ENCODE data around the gene ACTN1.
A peak's percentile ranks its signal among the peaks of the same experiment; 100 is the strongest.
"Not testable (repeated sequence)": the region's sequence is repeated elsewhere in the genome, so short reads cannot be mapped to it uniquely, and the experiment has no call there.

ACTN1 gene

GRCh38 chr14:68853749-68854148 is 125.4 kb downstream of the ACTN1 start:
- no peak for FAIRE-seq

GRCh38 chr14:68852493-68852892 is 126.6 kb downstream of the ACTN1 start:
- not testable (repeated sequence) for FAIRE-seq

- no peak for FAIRE-seq
These were observed 128.0 kb downstream of the ACTN1 start for GRCh38 chr14:68851078-68851477.

- FAIRE-seq = no peak
These were observed 129.7 kb downstream of the ACTN1 start for GRCh38 chr14:68849416-68849815.

- FAIRE-seq = no peak
These were observed 130.8 kb downstream of the ACTN1 start for GRCh38 chr14:68848253-68848652.

GRCh38 chr14:68847640-68848039 is 131.5 kb downstream of the ACTN1 start:
- not testable (repeated sequence) for FAIRE-seq

GRCh38 chr14:68846466-68846865 is 132.6 kb downstream of the ACTN1 start:
- no peak for FAIRE-seq

GRCh38 chr14:68844210-68844545 is 134.9 kb downstream of the ACTN1 start:
- FAIRE-seq = no peak

GRCh38 chr14:68843471-68844209 is 135.5 kb downstream of the ACTN1 start:
- peak; percentile 89 for FAIRE-seq

GRCh38 chr14:68842298-68842697 is 136.8 kb downstream of the ACTN1 start:
- no peak for FAIRE-seq

- no peak for FAIRE-seq
These were observed 137.9 kb downstream of the ACTN1 start for GRCh38 chr14:68841016-68841809.

GRCh38 chr14:68840454-68840853 is 138.6 kb downstream of the ACTN1 start:
- FAIRE-seq = no peak

GRCh38 chr14:68836082-68836481 is 143.0 kb downstream of the ACTN1 start:
- FAIRE-seq = no peak

- no peak for FAIRE-seq
These were observed 144.3 kb downstream of the ACTN1 start for GRCh38 chr14:68834816-68835215.

GRCh38 chr14:68828698-68829097 is 150.4 kb downstream of the ACTN1 start:
- no peak for FAIRE-seq

- no peak for FAIRE-seq
These were observed 153.4 kb downstream of the ACTN1 start for GRCh38 chr14:68825729-68826128.

GRCh38 chr14:68824517-68825347 is 154.4 kb downstream of the ACTN1 start:
- FAIRE-seq = no peak

- no peak for FAIRE-seq
These were observed 154.9 kb downstream of the ACTN1 start for GRCh38 chr14:68824207-68824516.
